ENCODE data around the gene C14orf180. TPM values are rescaled to one million over a fixed set of nuclear protein-coding genes. Genes with fewer than 3 reads are reported as not detected.

Gene C14orf180
- total RNA-seq, 5 donors from 2014 or later (not counting 1 experiment from before 2014, with no cell fraction given) = not detected

- no peak for DNase-seq
- no peaks in the 10 kb centered on the region for H3K9me3 Mint-ChIP-seq
- POLR2A ChIA-PET = no interaction called here
Measured at GRCh38 chr14:104604458-104605449, 25.2 kb downstream of the C14orf180 start, which contains the start of gene TMEM179. Gene TMEM179 (minus strand): TSS chr14:104604772. CDS start chr14:104604741, 31 bp downstream.

GRCh38 chr14:104609666-104610065, 30.1 kb downstream of the C14orf180 start:
- ChIA-PET CTCF (no interaction called here), POLR2A (no interaction called here)
- Mint-ChIP-seq H3K36me3 (no peaks in the 10 kb centered on the region), H3K9me3 (no peaks in the 10 kb centered on the region), H3K27me3 (peaks cover 58 to 59% of the 10 kb centered on the region in 2 donors), H3K4me3 (no peak overlapping the region), H3K4me1 (peaks cover 0 to 3% (median 1%) of the 10 kb centered on the region in 3 donors), H3K27ac (no peak overlapping the region)
- 70% methylated on average over 6 of the region's 7 CpGs for WGBS (ENCODE audit: insufficient coverage)
- no peak overlapping the region for H3K27ac ChIP-seq (ENCODE audit: low read length)
- no peaks in the 10 kb centered on the region for H3K36me3 ChIP-seq (ENCODE audit: control insufficient read depth in 2 of 2, extremely low read depth in 1 of 2, insufficient read depth in 1 of 2, low read length in 1 of 2)
- DNase-seq (no peak), ATAC-seq (replicated peaks in 1 of 4) (no peak)
- H3K9me3 ChIP-seq = no peaks in the 10 kb centered on the region
- H3K27me3 ChIP-seq (replicated peaks in 1 of 2; ENCODE audit: control insufficient read depth in 2 of 2, extremely low read depth in 1 of 2, insufficient read depth in 2 of 2, low read length in 1 of 2) = peaks cover 4 to 39% of the 10 kb centered on the region in 2 experiments
- H3K4me1 ChIP-seq (ENCODE audit: control insufficient read depth in 1 of 2, extremely low read depth in 1 of 2, insufficient read depth in 2 of 2, low read length in 2 of 2) = no peaks in the 10 kb centered on the region
- H3K4me3 ChIP-seq (ENCODE audit: control insufficient read depth in 1 of 2, extremely low read depth in 1 of 2, low read length in 1 of 2) = no peak overlapping the region

More at GRCh38 chr14:104604458-104605449, 25.2 kb downstream of the C14orf180 start, which contains the start of gene TMEM179:
- Mint-ChIP-seq H3K27me3 (peaks cover 43 to 72% of the 10 kb centered on the region in 2 donors), H3K4me3 (no peak within 1 kb of the TSS), H3K27ac (no peak within 1 kb of the TSS), H3K4me1 (peaks cover 1 to 6% (median 6%) of the 10 kb centered on the region in 3 donors), H3K36me3 (no peaks in the 10 kb centered on the region)
- Histone ChIP-seq H3K27ac (ENCODE audit: low read length) (no peak within 1 kb of the TSS), H3K4me1 (ENCODE audit: control insufficient read depth in 1 of 2, extremely low read depth in 1 of 2, insufficient read depth in 2 of 2, low read length in 2 of 2) (no peaks in the 10 kb centered on the region), H3K9me3 (no peaks in the 10 kb centered on the region), H3K36me3 (ENCODE audit: control insufficient read depth in 2 of 2, extremely low read depth in 1 of 2, insufficient read depth in 1 of 2, low read length in 1 of 2) (no peaks in the 10 kb centered on the region), H3K4me3 (ENCODE audit: control insufficient read depth in 1 of 2, extremely low read depth in 1 of 2, low read length in 1 of 2) (peak within 1 kb of the TSS in 1 of 2 donors; percentile 7), H3K27me3 (replicated peaks in 1 of 2; ENCODE audit: control insufficient read depth in 2 of 2, extremely low read depth in 1 of 2, insufficient read depth in 2 of 2, low read length in 1 of 2) (peaks cover 4 to 65% of the 10 kb centered on the region in 2 experiments)
- peak in 1 of 4 experiments; percentile 16 for ATAC-seq (replicated peaks in 1 of 4)
- WGBS (ENCODE audit: insufficient coverage) = 9% methylated on average over 85 of the region's 91 CpGs
- CTCF ChIA-PET = no interaction called here

GRCh38 chr14:104610749-104611310, 31.3 kb downstream of the C14orf180 start:
- H3K27ac ChIP-seq (ENCODE audit: low read length) = no peak overlapping the region
- H3K27me3 Mint-ChIP-seq = peaks cover 52 to 53% of the 10 kb centered on the region in 2 donors
- no peaks in the 10 kb centered on the region for H3K36me3 ChIP-seq (ENCODE audit: control insufficient read depth in 2 of 2, extremely low read depth in 1 of 2, insufficient read depth in 1 of 2, low read length in 1 of 2)
- no peak overlapping the region for H3K27ac Mint-ChIP-seq
- H3K9me3 ChIP-seq = no peaks in the 10 kb centered on the region
- WGBS (ENCODE audit: insufficient coverage) = 52% methylated on average over 3 of the region's 4 CpGs
- ChIA-PET CTCF (no interaction called here), POLR2A (no interaction called here)
- DNase-seq = no peak
- no peaks in the 10 kb centered on the region for H3K9me3 Mint-ChIP-seq
- H3K4me3 Mint-ChIP-seq = no peak overlapping the region
- no peaks in the 10 kb centered on the region for H3K36me3 Mint-ChIP-seq
- peaks cover 4 to 33% of the 10 kb centered on the region in 2 experiments for H3K27me3 ChIP-seq (replicated peaks in 1 of 2; ENCODE audit: control insufficient read depth in 2 of 2, extremely low read depth in 1 of 2, insufficient read depth in 2 of 2, low read length in 1 of 2)
- no peaks in the 10 kb centered on the region for H3K4me1 ChIP-seq (ENCODE audit: control insufficient read depth in 1 of 2, extremely low read depth in 1 of 2, insufficient read depth in 2 of 2, low read length in 2 of 2)
- peaks cover 0 to under 1% (median 0%) of the 10 kb centered on the region in 3 donors for H3K4me1 Mint-ChIP-seq
- no peak overlapping the region for H3K4me3 ChIP-seq (ENCODE audit: control insufficient read depth in 1 of 2, extremely low read depth in 1 of 2, low read length in 1 of 2)
- no peak for ATAC-seq (replicated peaks in 1 of 4)

- Histone ChIP-seq H3K27me3 (replicated peaks in 1 of 2; ENCODE audit: control insufficient read depth in 2 of 2, extremely low read depth in 1 of 2, insufficient read depth in 2 of 2, low read length in 1 of 2) (peaks cover 6 to 29% of the 10 kb centered on the region in 2 experiments), H3K36me3 (ENCODE audit: control insufficient read depth in 2 of 2, extremely low read depth in 1 of 2, insufficient read depth in 1 of 2, low read length in 1 of 2) (no peaks in the 10 kb centered on the region), H3K4me1 (ENCODE audit: control insufficient read depth in 1 of 2, extremely low read depth in 1 of 2, insufficient read depth in 2 of 2, low read length in 2 of 2) (no peaks in the 10 kb centered on the region), H3K27ac (ENCODE audit: low read length) (no peak overlapping the region), H3K9me3 (no peaks in the 10 kb centered on the region), H3K4me3 (ENCODE audit: control insufficient read depth in 1 of 2, extremely low read depth in 1 of 2, low read length in 1 of 2) (no peak overlapping the region)
- no peak overlapping the region for H3K27ac Mint-ChIP-seq
- H3K36me3 Mint-ChIP-seq = no peaks in the 10 kb centered on the region
- H3K9me3 Mint-ChIP-seq = no peaks in the 10 kb centered on the region
- DNase-seq = no peak
- no peak overlapping the region for H3K4me3 Mint-ChIP-seq
- 42% methylated on average over 2 of the region's 8 CpGs for WGBS (ENCODE audit: insufficient coverage)
- peaks cover 49 to 50% of the 10 kb centered on the region in 2 donors for H3K27me3 Mint-ChIP-seq
- POLR2A ChIA-PET = no interaction called here
- CTCF ChIA-PET = interaction anchor here (0.7 kb wide), 2 partner anchors 15 to 1622 kb away, joined by 3 to 5 read pairs; no protein-coding TSS in a partner anchor
- no peaks in the 10 kb centered on the region for H3K4me1 Mint-ChIP-seq
- no peak for ATAC-seq (replicated peaks in 1 of 4)
Measured at GRCh38 chr14:104611881-104612280, 32.3 kb downstream of the C14orf180 start.

GRCh38 chr14:104614126-104614812, 34.7 kb downstream of the C14orf180 start:
- Histone ChIP-seq H3K27ac (ENCODE audit: low read length) (no peak overlapping the region), H3K36me3 (ENCODE audit: control insufficient read depth in 2 of 2, extremely low read depth in 1 of 2, insufficient read depth in 1 of 2, low read length in 1 of 2) (no peaks in the 10 kb centered on the region), H3K9me3 (no peaks in the 10 kb centered on the region), H3K27me3 (replicated peaks in 1 of 2; ENCODE audit: control insufficient read depth in 2 of 2, extremely low read depth in 1 of 2, insufficient read depth in 2 of 2, low read length in 1 of 2) (peaks cover 2 to 43% of the 10 kb centered on the region in 2 experiments), H3K4me1 (ENCODE audit: control insufficient read depth in 1 of 2, extremely low read depth in 1 of 2, insufficient read depth in 2 of 2, low read length in 2 of 2) (no peaks in the 10 kb centered on the region), H3K4me3 (ENCODE audit: control insufficient read depth in 1 of 2, extremely low read depth in 1 of 2, low read length in 1 of 2) (no peak overlapping the region)
- 47% methylated on average over 4 of the region's 4 CpGs for WGBS (ENCODE audit: insufficient coverage)
- Mint-ChIP-seq H3K36me3 (no peaks in the 10 kb centered on the region), H3K27me3 (peaks cover 53% of the 10 kb centered on the region in 2 donors), H3K4me1 (peaks cover 0 to under 1% (median 0%) of the 10 kb centered on the region in 3 donors), H3K9me3 (peaks cover 0 to under 1% (median 0%) of the 10 kb centered on the region in 3 donors), H3K4me3 (no peak overlapping the region), H3K27ac (no peak overlapping the region)
- ChIA-PET CTCF (no interaction called here), POLR2A (no interaction called here)
- DNase-seq = no peak
- no peak for ATAC-seq (replicated peaks in 1 of 4)

GRCh38 chr14:104624939-104625338, 45.4 kb downstream of the C14orf180 start:
- DNase-seq (no peak), ATAC-seq (replicated peaks in 1 of 4) (no peak)
- Histone ChIP-seq H3K9me3 (no peaks in the 10 kb centered on the region), H3K4me3 (ENCODE audit: control insufficient read depth in 1 of 2, extremely low read depth in 1 of 2, low read length in 1 of 2) (no peak overlapping the region), H3K27ac (ENCODE audit: low read length) (no peak overlapping the region), H3K4me1 (ENCODE audit: control insufficient read depth in 1 of 2, extremely low read depth in 1 of 2, insufficient read depth in 2 of 2, low read length in 2 of 2) (no peaks in the 10 kb centered on the region), H3K27me3 (replicated peaks in 1 of 2; ENCODE audit: control insufficient read depth in 2 of 2, extremely low read depth in 1 of 2, insufficient read depth in 2 of 2, low read length in 1 of 2) (peaks cover 0 to 23% of the 10 kb centered on the region in 2 experiments), H3K36me3 (ENCODE audit: control insufficient read depth in 2 of 2, extremely low read depth in 1 of 2, insufficient read depth in 1 of 2, low read length in 1 of 2) (no peaks in the 10 kb centered on the region)
- CTCF ChIA-PET = no interaction called here
- H3K4me3 Mint-ChIP-seq = no peak overlapping the region
- 61% methylated on average over 3 of the region's 5 CpGs for WGBS (ENCODE audit: insufficient coverage)
- H3K27me3 Mint-ChIP-seq = peaks cover 33 to 36% of the 10 kb centered on the region in 2 donors
- POLR2A ChIA-PET = no interaction called here
- H3K36me3 Mint-ChIP-seq = peaks cover 3% of the 10 kb centered on the region
- peaks cover 7 to 25% (median 13%) of the 10 kb centered on the region in 3 donors for H3K9me3 Mint-ChIP-seq
- H3K27ac Mint-ChIP-seq = no peak overlapping the region
- H3K4me1 Mint-ChIP-seq = no peaks in the 10 kb centered on the region
